Measurements from ENCODE around the gene PTPRN2. TPM values are rescaled to one million over a fixed set of nuclear protein-coding genes. Genes with fewer than 3 reads are reported as not detected.

Gene PTPRN2
- total and polyA plus RNA-seq, 2 of the 8 experiments (the other 6 are each of a cell fraction or from before 2014, with no cell fraction given): 2.6 to 4.5 TPM

DNA sequence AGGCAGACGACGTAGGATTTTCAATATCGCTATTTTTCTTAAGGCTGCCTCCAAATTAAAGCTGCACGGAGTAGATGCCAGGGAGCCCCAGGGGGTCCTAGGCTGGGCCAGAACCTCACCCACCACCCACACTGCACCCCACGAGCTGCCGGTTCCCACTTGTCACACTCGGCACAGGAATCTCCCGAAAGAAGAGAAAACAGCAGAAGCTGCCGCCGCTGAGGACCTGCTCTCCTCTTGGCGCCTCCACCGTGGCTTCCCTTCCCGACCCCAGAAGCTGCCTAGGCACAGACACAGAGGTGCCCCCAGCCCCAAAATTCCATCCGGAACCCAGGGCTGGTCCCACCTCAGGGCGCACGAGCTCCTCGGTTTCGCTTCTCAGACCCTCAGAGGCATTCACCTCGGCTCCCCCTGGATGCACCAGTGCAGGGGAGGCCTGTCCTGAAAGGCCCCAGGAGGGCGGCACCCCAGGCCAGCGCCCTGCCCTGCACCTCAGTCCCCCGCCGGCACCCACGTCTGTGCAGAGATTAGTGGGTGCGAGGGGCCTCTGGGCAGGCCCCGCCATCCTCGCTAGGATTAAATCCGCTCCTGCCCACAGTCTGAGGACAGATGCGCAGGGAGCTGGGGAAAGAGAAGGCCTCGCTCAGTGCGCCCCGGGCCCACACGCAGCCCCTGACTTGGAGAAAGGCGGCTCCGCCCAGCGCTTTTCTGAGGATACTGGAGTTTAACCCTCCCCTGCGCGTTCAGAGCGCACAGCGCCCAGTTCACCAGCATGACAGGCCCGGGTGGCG lies 99.2 kb downstream of the PTPRN2 start:
- no peak overlapping the region for H3K18ac ChIP-seq (ENCODE audit: extremely low read depth, low read length)
- H3K56ac ChIP-seq (replicated peaks; ENCODE audit: insufficient read length, low read depth, low read length): no peak overlapping the region
- no peak overlapping the region for H2BK120ac ChIP-seq (replicated peaks; ENCODE audit: low read depth, low read length)
- no peak overlapping the region for H3K27ac ChIP-seq (ENCODE audit: low read depth, low read length)
- H2AFZ ChIP-seq (ENCODE audit: low read length): no peak overlapping the region
- POLR2A ChIA-PET (ENCODE audit: partially characterized antibody): no interaction called here
- no peaks in the 10 kb centered on the region for H3K79me1 ChIP-seq (ENCODE audit: low read depth, low read length)
- no peak overlapping the region for H3K14ac ChIP-seq (ENCODE audit: insufficient read length)
- H3K9me3 ChIP-seq (ENCODE audit: insufficient read depth in 2 of 2, low read depth in 1 of 2, low read length in 1 of 2): no peaks in the 10 kb centered on the region
- no peak overlapping the region for H4K91ac ChIP-seq (replicated peaks; ENCODE audit: insufficient read length, low read length)
- H2AK5ac ChIP-seq (ENCODE audit: low read depth, low read length): no peak overlapping the region
- DNase-seq (ENCODE audit: low read depth in 1 of 2, low spot score in 2 of 2): no peak
- H2BK15ac ChIP-seq (ENCODE audit: low read length): no peak overlapping the region
- no peak overlapping the region for H3K4ac ChIP-seq (replicated peaks; ENCODE audit: insufficient read length, low read depth, low read length)
- TF ChIP-seq BCL11A (IDR thresholded peaks at IDR 0.05; ENCODE audit: low read depth in 2 of 2, low read length in 2 of 2) (no peak), POLR2A (IDR thresholded peaks at IDR 0.05; ENCODE audit: control extremely low read depth in 1 of 2, low read depth in 2 of 2, low read length in 2 of 2) (no peak), CBX8 (IDR thresholded peaks at IDR 0.05; ENCODE audit: borderline replicate concordance, low read depth, low read length) (no peak), CHD1 (IDR thresholded peaks at IDR 0.05; ENCODE audit: low read depth, low read length) (no peak), RBBP5 (IDR thresholded peaks at IDR 0.05; ENCODE audit: borderline replicate concordance, low read depth, low read length) (no peak), SP2 (IDR thresholded peaks at IDR 0.05; ENCODE audit: low read length) (no peak), KDM5A (IDR thresholded peaks at IDR 0.05; ENCODE audit: low read length) (no peak)
- TF ChIP-seq, protein P1, sequence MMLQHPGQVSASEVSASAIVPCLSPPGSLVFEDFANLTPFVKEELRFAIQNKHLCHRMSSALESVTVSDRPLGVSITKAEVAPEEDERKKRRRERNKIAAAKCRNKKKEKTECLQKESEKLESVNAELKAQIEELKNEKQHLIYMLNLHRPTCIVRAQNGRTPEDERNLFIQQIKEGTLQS (IDR thresholded peaks at IDR 0.05; ENCODE audit: insufficient read depth, low read depth, low read length): no peak
- TF ChIP-seq, protein P2, sequence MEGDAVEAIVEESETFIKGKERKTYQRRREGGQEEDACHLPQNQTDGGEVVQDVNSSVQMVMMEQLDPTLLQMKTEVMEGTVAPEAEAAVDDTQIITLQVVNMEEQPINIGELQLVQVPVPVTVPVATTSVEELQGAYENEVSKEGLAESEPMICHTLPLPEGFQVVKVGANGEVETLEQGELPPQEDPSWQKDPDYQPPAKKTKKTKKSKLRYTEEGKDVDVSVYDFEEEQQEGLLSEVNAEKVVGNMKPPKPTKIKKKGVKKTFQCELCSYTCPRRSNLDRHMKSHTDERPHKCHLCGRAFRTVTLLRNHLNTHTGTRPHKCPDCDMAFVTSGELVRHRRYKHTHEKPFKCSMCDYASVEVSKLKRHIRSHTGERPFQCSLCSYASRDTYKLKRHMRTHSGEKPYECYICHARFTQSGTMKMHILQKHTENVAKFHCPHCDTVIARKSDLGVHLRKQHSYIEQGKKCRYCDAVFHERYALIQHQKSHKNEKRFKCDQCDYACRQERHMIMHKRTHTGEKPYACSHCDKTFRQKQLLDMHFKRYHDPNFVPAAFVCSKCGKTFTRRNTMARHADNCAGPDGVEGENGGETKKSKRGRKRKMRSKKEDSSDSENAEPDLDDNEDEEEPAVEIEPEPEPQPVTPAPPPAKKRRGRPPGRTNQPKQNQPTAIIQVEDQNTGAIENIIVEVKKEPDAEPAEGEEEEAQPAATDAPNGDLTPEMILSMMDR (IDR thresholded peaks at IDR 0.05; ENCODE audit: control extremely low read depth in 1 of 3, insufficient read depth in 1 of 3, low read depth in 1 of 3, low read length in 3 of 3): no peak
- no peak overlapping the region for H2BK20ac ChIP-seq (ENCODE audit: low read length)
- CTCF ChIA-PET (ENCODE audit: partially characterized antibody): interaction anchor here (1.5 to 1.7 kb wide), 2 partner anchors 10 to 42 kb away, joined by 3 to 4 read pairs; no protein-coding TSS in a partner anchor
- H3K27me3 ChIP-seq (replicated peaks in 1 of 4; ENCODE audit: control insufficient read depth in 3 of 4, extremely low read depth in 1 of 4, insufficient read depth in 3 of 4, low read length in 3 of 4): no peaks in the 10 kb centered on the region
- H3K36me3 ChIP-seq (ENCODE audit: control insufficient read depth in 2 of 4, insufficient read depth in 4 of 4, low read length in 3 of 4): no peaks in the 10 kb centered on the region
- no peak overlapping the region for H3K4me3 ChIP-seq (ENCODE audit: extremely low read depth in 1 of 4, insufficient read depth in 2 of 4, low read depth in 3 of 4, low read length in 4 of 4)
- H4K8ac ChIP-seq (ENCODE audit: extremely low read depth, insufficient read depth, low read length): no peak overlapping the region; the same call in 1 of the 2 replicates
- no peaks in the 10 kb centered on the region for H3K79me2 ChIP-seq (ENCODE audit: control insufficient read depth in 1 of 2, insufficient read depth in 2 of 2, low read length in 2 of 2)
- H4K20me1 ChIP-seq (replicated peaks in 1 of 2; ENCODE audit: control insufficient read depth in 1 of 2, insufficient read depth in 2 of 2, low read length in 2 of 2): no peaks in the 10 kb centered on the region
- H4K5ac ChIP-seq (ENCODE audit: insufficient read length, low read depth, low read length): no peak overlapping the region
- WGBS, 2 experiments (ENCODE audit: extremely low coverage in 1 of 2, insufficient coverage in 1 of 2, insufficient read length in 1 of 2, insufficient replicate concordance in 2 of 2, low coverage in 1 of 2, low lambda C conversion rate in 2 of 2, missing lambda C conversion rate in 1 of 2): 89% methylated on average over 41 of the region's 42 CpGs; no CpG with 5 or more reads in 1 of the 2 experiments
- no peak overlapping the region for H3K23ac ChIP-seq (ENCODE audit: insufficient read length)
- FAIRE-seq: no peak
- H3K9ac ChIP-seq (replicated peaks in 1 of 4; ENCODE audit: extremely low read depth in 1 of 4, low read depth in 3 of 4, low read length in 3 of 4): no peak overlapping the region
- 0 out of 2 replicates have a peak, but pooled peaks cover 3% of the 10 kb centered on the region for H3K23me2 ChIP-seq (ENCODE audit: low read depth, low read length)
- no peak overlapping the region for H3K4me2 ChIP-seq (ENCODE audit: insufficient read depth in 1 of 2, low read depth in 2 of 2, low read length in 2 of 2)
- H2BK12ac ChIP-seq (ENCODE audit: low read depth, low read length): no peak overlapping the region; the same call in 1 of the 2 replicates
- no peak overlapping the region for H2BK5ac ChIP-seq (ENCODE audit: low read depth, low read length)
- H3K4me1 ChIP-seq (replicated peaks in 1 of 4; ENCODE audit: control insufficient read depth in 3 of 4, insufficient read depth in 4 of 4, low read length in 3 of 4): no peaks in the 10 kb centered on the region; a peak in 2 of 7 replicates

All from H1 (cell line).